Measurements from ENCODE around the gene KRT75.

Gene KRT75

GRCh38 chr12:52391618-52392002 lies 42.6 kb downstream of the KRT75 start:
- no peak for DNase-seq (ENCODE audit: low read depth)

- DNase-seq (ENCODE audit: low read depth), result no peak
Observed at GRCh38 chr12:52390739-52391617, 43.2 kb downstream of the KRT75 start.

GRCh38 chr12:52389313-52390207 lies 44.6 kb downstream of the KRT75 start:
- no peak for DNase-seq (ENCODE audit: low read depth)

- DNase-seq (ENCODE audit: low read depth), result no peak
Observed at GRCh38 chr12:52387859-52388258, 46.3 kb downstream of the KRT75 start.

DNA sequence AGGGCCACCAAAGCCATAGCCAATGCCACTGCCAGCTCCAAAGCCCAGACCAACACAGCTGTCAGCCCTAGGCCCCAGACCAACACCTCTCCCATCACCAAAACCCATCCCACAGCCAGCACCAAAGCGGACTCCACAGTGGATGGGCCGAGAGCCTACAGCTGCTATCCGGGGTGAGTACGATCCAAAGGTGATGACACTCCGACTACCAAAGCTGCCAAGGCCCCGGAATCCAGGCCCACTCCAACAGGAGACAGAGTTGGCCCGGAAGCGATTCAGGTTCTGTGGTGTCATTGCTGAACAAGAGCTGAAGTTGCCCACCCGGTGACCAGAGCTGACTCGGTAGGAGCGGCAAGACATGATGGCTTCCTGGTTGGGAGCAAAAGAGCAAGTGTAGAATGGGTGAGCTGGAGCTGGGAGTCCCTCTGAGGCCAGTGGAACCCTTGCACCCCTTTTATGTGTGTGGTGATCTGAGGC lies 48.9 kb downstream of the KRT75 start, which contains the start of gene KRT84:
Gene KRT84, minus strand, starts transcription at position 427 of the 477 bp plus-strand sequence. Its CDS starts 67 bp downstream, at position 360.
- no peak for DNase-seq (ENCODE audit: low read depth)

DNA sequence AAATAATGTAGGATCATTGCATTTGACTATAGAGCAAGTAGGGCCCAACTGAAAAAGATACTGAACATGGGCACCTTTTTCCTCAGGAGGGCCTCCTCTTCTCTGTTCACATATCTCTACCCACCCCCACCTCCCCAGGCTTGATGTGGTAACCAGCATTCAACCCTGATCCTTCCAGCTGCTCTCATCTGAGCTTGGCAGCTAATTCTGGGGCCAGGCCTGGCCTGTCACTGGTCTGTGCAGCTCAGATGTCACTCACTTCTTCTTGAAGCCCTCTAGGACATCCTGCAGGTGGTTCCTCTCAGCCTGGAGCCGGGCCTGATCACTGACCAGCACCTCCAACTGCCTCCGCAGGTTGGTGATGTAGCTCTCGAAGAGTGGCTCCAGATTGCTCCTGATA lies 50.8 kb downstream of the KRT75 start:
- no peak for DNase-seq (ENCODE audit: low read depth)

DNA sequence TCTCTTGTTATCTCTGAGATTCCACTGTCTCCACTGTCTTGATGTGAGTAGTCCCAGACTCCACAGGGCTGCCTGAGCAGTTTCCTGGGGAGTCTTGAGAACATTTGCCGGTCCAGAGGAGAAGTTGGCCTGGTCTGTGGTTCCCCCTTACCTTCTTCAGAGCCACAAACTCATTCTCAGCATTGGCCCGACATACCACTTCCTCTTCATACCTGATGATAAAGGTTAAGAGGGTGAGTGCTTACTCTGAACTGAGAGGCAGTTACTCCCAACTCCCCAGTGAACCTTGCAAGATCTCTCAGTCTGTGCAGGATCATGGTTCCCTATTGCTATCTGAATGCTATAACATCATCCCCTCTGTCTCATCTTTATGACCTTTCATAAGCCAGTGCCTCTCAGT lies 51.3 kb downstream of the KRT75 start:
- no peak for DNase-seq (ENCODE audit: low read depth)

DNA sequence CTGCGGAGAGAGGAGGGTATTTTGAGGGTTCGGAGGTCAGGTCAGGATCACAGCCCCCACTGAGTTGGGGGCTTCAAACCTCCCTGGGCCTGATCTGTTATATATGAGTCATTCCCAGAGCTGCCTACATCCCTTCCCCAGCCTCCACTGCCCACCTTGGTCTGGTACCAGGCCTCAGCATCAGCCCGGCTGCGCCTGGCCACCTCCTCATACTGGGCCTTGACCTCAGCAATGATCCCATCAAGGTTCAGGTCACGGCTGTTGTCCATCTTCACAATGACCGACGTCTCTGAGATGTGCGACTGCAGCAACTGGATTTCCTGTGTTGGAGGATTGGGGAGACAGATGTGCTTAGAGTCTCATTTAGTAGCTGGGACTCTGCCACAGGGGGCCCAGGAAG lies 53.0 kb downstream of the KRT75 start:
- DNase-seq (ENCODE audit: low read depth), result no peak

DNA sequence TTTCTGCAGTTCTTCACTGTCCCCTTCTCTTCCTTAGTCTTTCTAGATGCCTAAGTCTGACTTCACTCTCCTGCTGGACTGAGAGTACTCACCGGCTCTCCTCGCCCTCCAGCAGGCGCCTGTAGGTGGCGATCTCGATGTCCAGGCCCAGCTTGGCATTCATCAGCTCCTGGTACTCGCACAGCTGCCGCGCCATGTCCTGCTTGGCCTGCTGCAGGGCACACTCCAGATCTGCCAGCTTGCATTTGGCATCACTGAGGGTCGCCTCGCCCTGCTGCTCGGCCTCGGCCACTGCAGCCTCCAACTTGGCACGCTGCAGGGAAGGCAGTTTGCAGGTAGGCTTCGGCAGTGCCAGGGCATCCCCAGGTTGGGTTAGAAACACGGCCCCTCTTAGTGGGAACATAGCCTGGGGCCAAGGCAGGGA lies 53.9 kb downstream of the KRT75 start:
- no peak for DNase-seq (ENCODE audit: low read depth)

DNA sequence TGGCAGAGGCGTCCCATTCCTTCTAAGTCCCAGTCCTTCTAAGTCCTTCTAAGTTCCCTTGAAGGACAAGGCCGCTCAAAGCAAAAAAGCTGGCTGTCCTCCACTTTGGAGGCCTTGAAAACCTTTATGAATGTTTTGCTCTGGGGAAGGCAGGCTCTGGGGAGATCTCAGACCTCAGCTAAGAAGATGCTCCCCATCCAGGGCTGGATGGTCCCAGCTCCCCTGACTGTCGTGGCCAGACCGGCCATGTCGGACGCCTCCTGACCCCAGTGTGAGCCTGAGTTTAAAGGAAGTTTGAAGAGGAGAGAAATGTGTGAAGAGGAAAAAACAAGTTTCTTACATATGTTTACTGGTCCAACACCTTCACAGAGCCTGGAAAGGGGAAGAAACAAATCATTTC lies 54.6 kb downstream of the KRT75 start:
- no peak for DNase-seq (ENCODE audit: low read depth)

- DNase-seq (ENCODE audit: low read depth), result no peak
Observed at GRCh38 chr12:52378091-52378490, 56.1 kb downstream of the KRT75 start.

DNA sequence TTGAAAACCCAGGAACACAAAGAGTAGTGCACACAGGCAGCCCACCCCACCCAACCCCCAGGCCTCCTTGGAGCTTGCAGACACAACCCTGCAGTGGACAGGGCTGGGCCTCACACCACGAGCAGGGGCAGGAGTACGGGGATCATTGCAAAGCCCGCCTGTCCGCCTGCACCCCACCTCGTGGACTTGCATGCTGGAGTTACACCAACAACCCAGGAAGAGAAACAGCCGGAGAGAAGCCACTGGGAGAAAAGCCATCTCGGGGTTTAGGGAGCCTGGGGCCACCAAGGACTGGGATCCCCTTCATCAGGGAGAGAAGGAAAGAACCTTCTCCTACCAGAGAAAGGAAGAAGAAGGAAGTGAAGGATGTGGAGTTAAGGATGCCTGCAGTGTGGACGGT lies 56.9 kb downstream of the KRT75 start:
- DNase-seq (ENCODE audit: low read depth), result no peak
